ENCODE measurements around the gene PHETA2.
A peak's percentile ranks its signal among the peaks of the same experiment; 100 is the strongest.
"Not testable (repeated sequence)": the region's sequence is repeated elsewhere in the genome, so short reads cannot be mapped to it uniquely, and the experiment has no call there.

The PHETA2 gene

DNA sequence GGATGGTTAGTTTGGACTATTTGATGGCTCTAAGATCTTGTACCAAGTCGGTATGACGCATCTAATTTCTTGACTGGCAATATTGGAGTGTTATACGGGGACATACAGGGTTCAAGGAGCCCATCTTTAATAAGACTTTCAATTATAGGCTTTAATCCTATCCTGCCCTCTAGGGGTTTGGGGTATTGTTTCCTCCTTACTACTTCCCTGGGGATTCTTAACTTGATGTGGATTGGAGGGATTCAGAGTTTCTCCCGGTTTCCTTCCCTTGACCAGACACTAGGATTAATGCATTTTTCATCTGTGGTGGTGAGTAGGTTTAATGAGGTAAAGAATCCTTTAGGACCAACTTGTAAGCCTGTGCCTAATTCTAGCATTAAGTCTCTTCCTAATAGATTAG is 37.8 kb downstream of the PHETA2 start:
- no peak for DNase-seq

DNA sequence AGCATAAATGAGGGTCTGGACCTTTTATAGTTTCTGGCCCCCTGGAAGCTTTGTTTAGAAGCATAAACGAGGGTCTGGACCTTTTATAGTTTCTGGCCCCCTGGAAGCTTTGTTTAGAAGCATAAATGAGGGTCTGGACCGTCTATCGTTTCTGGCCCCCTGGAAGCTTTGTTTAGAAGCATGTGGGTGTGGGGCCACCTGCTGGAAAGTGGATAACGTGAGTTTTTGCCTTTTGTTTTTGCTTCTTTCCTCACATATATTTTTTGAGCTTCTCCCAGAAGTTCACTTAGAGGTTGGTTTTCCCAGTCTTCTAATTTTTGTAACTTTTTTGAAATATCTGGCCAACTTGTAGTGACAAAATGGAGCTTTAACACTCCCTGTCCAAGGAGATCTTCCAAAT is 38.7 kb downstream of the PHETA2 start:
- not testable (repeated sequence) for DNase-seq

DNA sequence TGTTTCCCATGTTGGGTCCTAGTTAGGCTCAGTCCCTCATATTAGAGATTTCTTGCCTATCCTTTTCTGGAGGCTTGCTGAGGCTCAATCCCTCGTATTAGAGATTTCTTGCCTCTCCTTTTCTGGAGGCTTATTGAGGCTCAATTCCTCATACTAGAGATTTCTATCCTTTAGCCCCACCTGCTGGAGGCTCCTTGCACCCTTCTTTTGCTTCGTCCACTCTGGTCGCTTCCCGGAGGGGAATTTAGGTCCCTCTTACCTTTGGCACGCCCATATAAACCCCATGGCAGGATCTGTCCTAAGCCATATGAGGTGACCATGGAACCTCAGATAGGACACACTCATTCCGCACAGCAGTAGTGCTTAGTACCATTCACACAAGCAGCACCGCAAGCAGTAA is 40.7 kb downstream of the PHETA2 start:
- DNase-seq, result no peak

DNA sequence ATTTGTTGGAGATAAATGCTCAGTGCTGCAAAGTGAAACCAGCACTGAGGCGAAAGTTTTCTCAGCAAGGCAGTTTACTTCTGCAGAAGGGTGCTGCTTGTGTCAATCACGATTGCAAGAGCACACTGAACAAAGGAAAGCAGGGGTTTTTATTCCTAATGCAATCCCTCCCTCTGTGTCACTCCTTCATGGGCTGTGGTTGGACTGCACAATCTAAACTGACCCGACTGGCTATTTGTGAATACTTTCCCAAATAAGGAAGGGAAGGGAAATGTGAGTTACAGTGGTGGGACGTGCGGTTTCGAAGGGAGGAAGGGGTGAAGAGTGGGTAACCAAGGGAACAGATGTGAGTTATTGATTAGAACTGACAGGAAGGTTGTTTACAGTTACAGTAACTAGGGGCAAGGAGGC is 41.4 kb downstream of the PHETA2 start:
- DNase-seq, result not testable (repeated sequence)

DNA sequence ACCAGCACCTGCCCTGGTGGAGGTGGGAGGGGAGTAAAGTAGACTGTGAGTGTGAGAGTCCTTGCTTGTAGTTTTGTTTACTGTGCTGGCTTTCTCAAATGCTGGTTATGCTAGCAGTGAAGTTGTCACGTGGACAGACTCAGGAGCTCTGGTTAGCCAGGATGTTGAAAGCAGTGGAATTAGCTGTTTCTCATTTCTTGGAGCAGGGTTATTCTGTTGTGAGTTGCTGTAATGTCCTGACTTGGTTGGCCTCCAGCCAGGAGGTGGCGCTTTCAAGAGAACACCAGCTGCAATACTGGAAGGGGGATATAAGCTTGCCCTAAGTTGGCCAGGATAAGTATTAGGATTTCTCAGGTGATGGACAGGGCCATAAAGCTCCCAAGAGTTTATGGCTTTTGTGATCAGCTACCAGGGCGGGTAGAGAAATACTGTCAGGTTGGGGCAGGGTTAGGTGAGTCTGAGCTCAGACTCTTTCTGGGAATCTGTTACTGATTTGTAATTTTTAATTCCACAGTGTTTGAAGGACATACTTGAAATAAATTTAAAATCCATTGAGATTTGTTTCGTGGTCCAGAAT is 42.9 kb downstream of the PHETA2 start:
- DNase-seq, result no peak

DNA sequence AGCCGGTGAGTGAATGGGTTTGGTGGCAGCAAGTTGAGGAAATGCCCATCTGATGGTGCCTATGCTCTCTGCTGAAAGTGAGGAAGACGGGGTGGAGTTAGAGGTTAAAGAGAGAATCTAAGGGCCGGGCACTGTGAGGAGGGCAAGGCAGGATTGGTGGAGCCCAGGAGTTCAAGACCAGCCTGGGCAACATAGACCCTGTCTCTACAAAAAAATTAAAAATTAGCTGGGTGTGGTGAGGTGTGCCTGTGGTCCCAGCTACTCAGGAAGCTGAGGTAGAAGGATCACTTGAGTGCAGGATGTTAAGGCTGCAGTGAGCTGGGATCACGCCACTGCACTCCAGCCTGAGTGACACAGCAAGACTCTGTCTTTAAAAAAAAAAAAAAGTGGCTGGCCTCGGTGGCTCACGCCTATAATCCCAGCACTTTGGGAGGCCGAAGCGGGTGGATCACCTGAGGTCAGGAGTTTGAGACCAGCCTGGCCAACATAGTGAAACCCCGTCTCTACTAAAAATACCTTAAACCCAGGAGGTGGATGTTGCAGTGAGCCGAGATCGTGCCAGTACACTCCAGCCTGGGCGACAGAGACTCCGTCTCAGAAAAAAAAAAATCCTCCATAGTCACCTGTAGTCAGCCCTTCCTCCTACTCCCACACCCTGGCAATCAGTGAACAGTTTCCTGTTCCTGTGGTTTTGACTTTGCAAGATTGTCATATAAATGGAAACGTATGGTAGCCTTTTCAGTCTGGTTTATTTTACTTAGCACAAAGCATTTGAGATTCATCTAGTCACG is 46.4 kb downstream of the PHETA2 start:
- peak; percentile 69 for DNase-seq

DNA sequence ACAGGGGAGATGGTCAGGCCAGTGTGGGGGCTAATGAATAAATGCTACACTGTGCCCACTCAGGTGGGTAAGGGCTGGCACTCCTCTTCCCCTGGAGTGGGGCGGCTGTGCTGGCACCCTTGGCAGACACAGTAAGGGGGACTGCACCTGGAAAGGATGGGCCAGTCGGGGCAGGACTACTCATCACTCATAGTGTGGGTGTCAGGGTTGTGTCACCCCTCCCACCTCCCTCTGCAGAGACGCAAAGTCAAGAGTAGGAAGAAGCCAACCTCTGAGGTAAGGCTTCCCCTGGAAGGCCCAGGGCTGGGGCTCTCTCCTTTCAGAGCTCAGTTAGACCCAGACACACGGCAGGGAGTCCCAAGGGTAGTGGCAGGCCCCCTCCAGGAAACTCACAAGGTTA is 49.5 kb downstream of the PHETA2 start:
- not testable (repeated sequence) for DNase-seq

DNA sequence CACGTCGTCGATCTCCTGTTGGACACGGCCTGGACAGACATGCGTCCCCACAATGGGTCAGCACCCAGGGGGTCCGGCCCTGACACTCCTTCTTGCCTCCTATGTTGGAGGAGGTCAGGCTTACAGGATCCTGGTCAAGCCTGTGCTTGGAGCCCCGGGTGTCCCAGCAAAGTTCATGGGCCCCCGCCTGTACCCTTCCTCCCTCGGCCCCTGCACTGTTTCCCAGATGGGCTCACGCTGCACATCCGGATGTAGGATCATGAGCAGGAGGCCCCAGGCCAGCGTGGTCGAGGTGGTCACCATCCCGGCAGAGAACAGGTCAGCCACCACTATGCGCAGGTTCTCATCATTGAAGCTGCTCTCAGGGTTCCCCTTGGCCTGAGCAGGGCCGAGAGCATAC is 53.6 kb downstream of the PHETA2 start:
- DNase-seq, result no peak

DNA sequence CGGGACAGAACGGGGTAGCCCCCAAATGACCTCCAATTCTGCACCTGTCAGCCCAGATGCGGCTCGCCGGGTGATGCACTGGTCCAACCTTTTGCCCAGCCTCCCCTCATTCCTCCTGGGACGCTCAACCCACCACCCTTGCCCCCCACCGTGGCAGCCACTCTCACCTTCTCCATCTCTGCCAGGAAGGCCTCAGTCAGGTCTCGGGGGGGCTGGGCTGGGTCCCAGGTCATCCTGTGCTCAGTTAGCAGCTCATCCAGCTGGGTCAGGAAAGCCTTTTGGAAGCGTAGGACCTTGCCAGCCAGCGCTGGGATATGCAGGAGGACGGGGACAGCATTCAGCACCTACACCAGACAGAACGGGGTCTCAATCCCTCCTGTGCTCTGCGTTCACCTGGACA is 54.0 kb downstream of the PHETA2 start:
- not testable (repeated sequence) for DNase-seq
